ENCODE results near the gene TMCO4. TPM values are rescaled to one million over a fixed set of nuclear protein-coding genes. Genes with fewer than 3 reads are reported as not detected.

TMCO4 gene
- total and polyA plus RNA-seq, 12 donors, result 6.1 to 12.2 (median 8.0) TPM

GRCh38 chr1:19708567-19709110, 91.1 kb downstream of the TMCO4 start:
- H3K4me1 ChIP-seq, result peaks cover 0 to 10% (median 9%) of the 10 kb centered on the region in 9 donors
- TF ChIP-seq, protein P1, sequence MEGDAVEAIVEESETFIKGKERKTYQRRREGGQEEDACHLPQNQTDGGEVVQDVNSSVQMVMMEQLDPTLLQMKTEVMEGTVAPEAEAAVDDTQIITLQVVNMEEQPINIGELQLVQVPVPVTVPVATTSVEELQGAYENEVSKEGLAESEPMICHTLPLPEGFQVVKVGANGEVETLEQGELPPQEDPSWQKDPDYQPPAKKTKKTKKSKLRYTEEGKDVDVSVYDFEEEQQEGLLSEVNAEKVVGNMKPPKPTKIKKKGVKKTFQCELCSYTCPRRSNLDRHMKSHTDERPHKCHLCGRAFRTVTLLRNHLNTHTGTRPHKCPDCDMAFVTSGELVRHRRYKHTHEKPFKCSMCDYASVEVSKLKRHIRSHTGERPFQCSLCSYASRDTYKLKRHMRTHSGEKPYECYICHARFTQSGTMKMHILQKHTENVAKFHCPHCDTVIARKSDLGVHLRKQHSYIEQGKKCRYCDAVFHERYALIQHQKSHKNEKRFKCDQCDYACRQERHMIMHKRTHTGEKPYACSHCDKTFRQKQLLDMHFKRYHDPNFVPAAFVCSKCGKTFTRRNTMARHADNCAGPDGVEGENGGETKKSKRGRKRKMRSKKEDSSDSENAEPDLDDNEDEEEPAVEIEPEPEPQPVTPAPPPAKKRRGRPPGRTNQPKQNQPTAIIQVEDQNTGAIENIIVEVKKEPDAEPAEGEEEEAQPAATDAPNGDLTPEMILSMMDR (IDR thresholded peaks at IDR 0.05), result no peak
- H3K4me3 ChIP-seq, result no peak overlapping the region
- 81% methylated on average over 8 of the region's 8 CpGs for WGBS, 2 donors
- peaks cover 0 to 14% (median 0%) of the 10 kb centered on the region in 9 donors for H3K36me3 ChIP-seq
- H3K27me3 ChIP-seq, result no peaks in the 10 kb centered on the region
- DNase-seq (no peak), ATAC-seq (no peak)
- no peaks in the 10 kb centered on the region for H3K9me3 ChIP-seq
- intact Hi-C loops (cut with DNase I), result no loop called here
- H3K27ac ChIP-seq, result no peak overlapping the region

GRCh38 chr1:19706136-19706535, 93.6 kb downstream of the TMCO4 start:
- no peak overlapping the region for H3K27ac ChIP-seq
- H3K4me1 ChIP-seq, result peaks cover 0 to 10% (median 9%) of the 10 kb centered on the region in 9 donors
- DNase-seq, result no peak
- TF ChIP-seq, protein P1 (IDR thresholded peaks at IDR 0.05), result no peak
- WGBS, 2 donors, result 95 to 96% methylated on average over 4 of the region's 4 CpGs
- H3K9me3 ChIP-seq, result no peaks in the 10 kb centered on the region
- H3K27me3 ChIP-seq, result no peaks in the 10 kb centered on the region
- H3K4me3 ChIP-seq, result no peak overlapping the region
- intact Hi-C loops (cut with DNase I), result no loop called here
- H3K36me3 ChIP-seq, result peaks cover 0 to 4% (median 0%) of the 10 kb centered on the region in 9 donors
- ATAC-seq, result no peak

DNA sequence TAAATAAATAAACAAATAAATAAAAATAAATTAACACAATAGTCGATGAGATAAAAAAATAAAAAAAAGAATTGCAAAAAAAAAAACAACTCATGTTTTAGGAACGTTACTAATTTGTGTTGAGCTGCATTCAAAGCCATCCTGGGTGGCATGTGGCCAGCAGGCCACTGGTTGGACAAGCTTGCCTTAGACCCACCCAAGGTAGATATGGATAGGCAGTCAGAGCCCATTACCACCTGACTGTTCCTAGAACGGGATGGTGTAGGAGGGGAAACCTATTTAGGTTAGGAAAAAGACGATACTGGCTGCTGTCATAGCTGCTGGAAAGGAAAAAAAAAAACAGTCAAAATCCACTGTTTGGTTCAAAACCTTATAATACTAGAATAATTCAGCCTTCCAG, 94.3 kb downstream of the TMCO4 start:
- TF ChIP-seq, protein P1 (IDR thresholded peaks at IDR 0.05), result no peak
- 85 to 89% methylated on average over 4 of the region's 4 CpGs for WGBS, 2 donors
- intact Hi-C loops (cut with DNase I), result loop anchor here in 2 of 10 donors (2.0 kb wide), 2 partner anchors 43 to 45 kb away; no protein-coding TSS in a partner anchor
- DNase-seq (no peak), ATAC-seq (no peak)
- Histone ChIP-seq H3K9me3 (no peaks in the 10 kb centered on the region), H3K27ac (no peak overlapping the region), H3K36me3 (peaks cover 0 to 7% (median 0%) of the 10 kb centered on the region in 9 donors), H3K4me1 (peaks cover 0 to 10% (median 9%) of the 10 kb centered on the region in 9 donors), H3K4me3 (no peak overlapping the region), H3K27me3 (no peaks in the 10 kb centered on the region)

DNA sequence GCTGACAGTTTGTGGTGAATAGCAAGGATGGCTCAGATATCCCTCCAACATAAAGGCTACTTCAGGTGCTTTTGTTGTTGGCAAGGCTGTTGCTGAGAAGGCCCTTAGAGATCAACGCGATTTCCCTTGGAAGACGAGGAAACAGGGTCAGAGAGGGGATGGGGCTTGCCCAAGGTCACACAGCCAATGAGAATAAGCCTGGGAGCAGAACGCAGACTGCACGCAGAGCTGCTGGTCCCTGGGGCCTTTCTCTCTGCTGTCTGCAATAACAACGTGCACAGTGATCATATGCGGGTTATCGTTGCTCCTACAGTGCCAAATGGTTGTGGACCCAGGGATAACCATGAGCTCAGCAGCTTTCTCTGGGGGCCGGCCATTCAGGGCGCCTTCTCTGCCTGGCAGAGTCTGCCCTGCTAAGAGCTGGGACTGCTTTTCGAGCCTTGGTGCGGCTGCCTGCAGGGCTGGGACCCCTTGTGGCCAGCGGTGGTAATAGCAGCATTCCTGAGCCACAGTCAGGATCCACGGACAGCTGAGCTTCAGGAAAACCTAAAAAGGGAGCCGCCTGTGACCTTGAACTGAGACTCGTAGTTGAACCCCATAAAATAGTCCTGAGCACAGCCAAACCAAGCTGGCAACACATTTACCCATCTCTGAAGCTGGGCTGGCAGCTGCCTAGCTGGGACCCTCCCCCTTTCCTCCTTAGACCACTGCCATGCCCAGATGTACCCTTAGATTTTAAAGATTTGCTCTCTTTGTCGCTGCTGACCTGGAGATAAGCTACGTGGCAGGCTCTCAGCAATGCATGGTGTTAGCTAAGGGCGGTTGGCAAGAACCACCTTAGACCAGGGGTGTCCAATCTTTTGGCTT, 95.2 kb downstream of the TMCO4 start:
- intact Hi-C loops (cut with DNase I), result loop anchor here in 8 of 10 donors (1.0 to 5.0 kb wide), 6 partner anchors 37 to 44 kb away; partner anchors contain the start of gene HTR6 (in 3 of the 8)
- TF ChIP-seq, protein P1 (IDR thresholded peaks at IDR 0.05), result peak; percentile 89 to 96 (median 93)
- Histone ChIP-seq H3K4me3 (no peak overlapping the region), H3K9me3 (no peaks in the 10 kb centered on the region), H3K36me3 (peaks cover 0 to 15% (median 0%) of the 10 kb centered on the region in 9 donors), H3K27me3 (no peaks in the 10 kb centered on the region), H3K27ac (no peak overlapping the region), H3K4me1 (peaks cover 0 to 10% (median 9%) of the 10 kb centered on the region in 9 donors)
- WGBS, 2 donors, result 17 to 20% methylated on average over 19 of the region's 19 CpGs
- ATAC-seq, result peak; percentile 83 to 91 (median 89)
- peak; percentile 62 to 72 for DNase-seq
